Mammary epithelial cell (primary cell): Measurements from ENCODE around the gene BASP1.

Source experiments
- CTCF ChIP-seq, 2 donors: IDR thresholded peaks in 1 of 2; conservative IDR thresholded peaks in 1 of 2; 2 replicates each; pipeline ENCODE4 v1.5.1; 2011 to 2012; ENCODE audit warnings: inconsistent platforms in 2 of 2, low read length in 2 of 2, mild to moderate bottlenecking in 2 of 2, control low read depth in 1 of 2, low read depth in 1 of 2; ENCODE audit not compliant: insufficient read depth in 1 of 2; ENCODE audit errors: extremely low read depth in 1 of 2
- EZH2 ChIP-seq: IDR thresholded peaks from 2 replicates; pipeline ENCODE4 v1.6.1; 2012; ENCODE audit warnings: low read length, inconsistent platforms, borderline replicate concordance

- TF ChIP-seq CTCF (conservative IDR thresholded peaks at IDR 0.05 in 1 of 2, IDR thresholded peaks at IDR 0.05 in 1 of 2; ENCODE audit: extremely low read depth in 1 of 2, insufficient read depth in 1 of 2, low read depth in 1 of 2, low read length in 2 of 2) (no peak), EZH2 (no peak)
These were observed 16.1 kb downstream of the BASP1 start for GRCh38 chr5:17233488-17233887.
